Smooth muscle cell (in vitro differentiated cells): Measurements from ENCODE around the gene LRMDA. TPM values are rescaled to one million over a fixed set of nuclear protein-coding genes. Genes with fewer than 3 reads are reported as not detected.

Experiments
- DNase-seq: peaks from one replicate; lab custom pipeline; 2025; ENCODE audit not compliant: unreplicated experiment; lab: John Stamatoyannopoulos, UW
- H2AFZ ChIP-seq: fragments of 200-600 bp; sonication (generic); 2 replicates; pipeline ENCODE4 v1.6.0; 2016; ENCODE audit warnings: antibody characterized with exemption, low read depth, mild to moderate bottlenecking
- H3F3A ChIP-seq: fragments of 200-600 bp; sonication (generic); 2 replicates; pipeline ENCODE4 v1.6.0; 2017; ENCODE audit warnings: antibody characterized with exemption, low read depth
- H3K27ac ChIP-seq: fragments of 200-600 bp; sonication (generic); 2 replicates; pipeline ENCODE4 v1.5.1; 2016; ENCODE audit warnings: low read depth, mild to moderate bottlenecking
- H3K27me3 ChIP-seq: fragments of 200-600 bp; sonication (generic); 2 replicates; pipeline ENCODE4 v1.6.1; 2016; ENCODE audit warnings: low read depth, mild to moderate bottlenecking
- H3K36me3 ChIP-seq: fragments of 200-600 bp; sonication (generic); 2 replicates; pipeline ENCODE4 v1.5.1; 2016; ENCODE audit warnings: low read depth
- H3K4me1 ChIP-seq: fragments of 200-600 bp; sonication (generic); 2 replicates; pipeline ENCODE4 v1.5.1; 2016; ENCODE audit warnings: low read depth
- H3K4me2 ChIP-seq: fragments of 200-600 bp; sonication (generic); 2 replicates; pipeline ENCODE4 v1.6.0; 2016; ENCODE audit warnings: mild to moderate bottlenecking
- H3K4me3 ChIP-seq: fragments of 200-600 bp; sonication (generic); 2 replicates; pipeline ENCODE4 v1.5.1; 2016; ENCODE audit warnings: mild to moderate bottlenecking
- H3K79me2 ChIP-seq: fragments of 200-600 bp; sonication (generic); 2 replicates; pipeline ENCODE4 v1.6.0; 2016; ENCODE audit warnings: low read depth, mild to moderate bottlenecking
- H3K9ac ChIP-seq: fragments of 200-600 bp; sonication (generic); 2 replicates; pipeline ENCODE4 v1.6.0; 2016; ENCODE audit warnings: low read depth
- H3K9me3 ChIP-seq: fragments of 200-600 bp; sonication (generic); replicated peaks from 2 replicates; pipeline ENCODE4 v1.5.1; 2016; ENCODE audit warnings: low read depth
- H4K20me1 ChIP-seq: fragments of 200-600 bp; sonication (generic); 2 replicates; pipeline ENCODE4 v1.6.0; 2016; ENCODE audit warnings: low read depth
- WGBS: methylation state at CpG from one replicate; pipeline ENCODE4 v1.1.7; 2016; ENCODE audit warnings: low lambda C conversion rate; 5-methylcytosine and 5-hydroxymethylcytosine counted together
- polyA plus RNA-seq: library from polyadenylated mRNA; unstranded; fragments of >200 nt; fragmentation: Nextera tagmentation; extraction: Ambion mirVana; gene quantifications from 2 replicates; pipeline ENCODE4 v1.2.1, GENCODE V29; 2016
- total RNA-seq: library from RNA; depleted of rRNA; stranded (reverse); fragments of >200 nt; gene quantifications from 2 replicates; pipeline ENCODE4 v1.2.3, GENCODE V29; 2014
- TF ChIP-seq, protein P1 (sequence below): fragments of 200-600 bp; sonication (generic); IDR thresholded peaks from 2 replicates; pipeline ENCODE4 v1.5.1; 2017; ENCODE audit warnings: borderline replicate concordance, mild to moderate bottlenecking, antibody characterized with exemption; ENCODE audit not compliant: insufficient read depth, poor library complexity, severe bottlenecking

Gene LRMDA
- total and polyA plus RNA-seq, 2 experiments from 2014 or later: 1.5 to 1.6 TPM

- 94% methylated on average over 3 of the region's 3 CpGs for WGBS
- Histone ChIP-seq H3K27ac (no peak overlapping the region), H3K36me3 (no peaks in the 10 kb centered on the region), H3K4me3 (no peak overlapping the region), H2AFZ (no peak overlapping the region), H3K9ac (no peak overlapping the region), H3K4me1 (no peaks in the 10 kb centered on the region), H3K4me2 (no peak overlapping the region), H3K27me3 (no peaks in the 10 kb centered on the region), H3F3A (no peaks in the 10 kb centered on the region), H4K20me1 (no peaks in the 10 kb centered on the region), H3K79me2 (no peaks in the 10 kb centered on the region), H3K9me3 (no peaks in the 10 kb centered on the region)
- no peak for DNase-seq
- TF ChIP-seq, protein P1, sequence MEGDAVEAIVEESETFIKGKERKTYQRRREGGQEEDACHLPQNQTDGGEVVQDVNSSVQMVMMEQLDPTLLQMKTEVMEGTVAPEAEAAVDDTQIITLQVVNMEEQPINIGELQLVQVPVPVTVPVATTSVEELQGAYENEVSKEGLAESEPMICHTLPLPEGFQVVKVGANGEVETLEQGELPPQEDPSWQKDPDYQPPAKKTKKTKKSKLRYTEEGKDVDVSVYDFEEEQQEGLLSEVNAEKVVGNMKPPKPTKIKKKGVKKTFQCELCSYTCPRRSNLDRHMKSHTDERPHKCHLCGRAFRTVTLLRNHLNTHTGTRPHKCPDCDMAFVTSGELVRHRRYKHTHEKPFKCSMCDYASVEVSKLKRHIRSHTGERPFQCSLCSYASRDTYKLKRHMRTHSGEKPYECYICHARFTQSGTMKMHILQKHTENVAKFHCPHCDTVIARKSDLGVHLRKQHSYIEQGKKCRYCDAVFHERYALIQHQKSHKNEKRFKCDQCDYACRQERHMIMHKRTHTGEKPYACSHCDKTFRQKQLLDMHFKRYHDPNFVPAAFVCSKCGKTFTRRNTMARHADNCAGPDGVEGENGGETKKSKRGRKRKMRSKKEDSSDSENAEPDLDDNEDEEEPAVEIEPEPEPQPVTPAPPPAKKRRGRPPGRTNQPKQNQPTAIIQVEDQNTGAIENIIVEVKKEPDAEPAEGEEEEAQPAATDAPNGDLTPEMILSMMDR: no peak
Observed at GRCh38 chr10:75806186-75806585, 374.8 kb downstream of the LRMDA start.

GRCh38 chr10:75807456-75807855 lies 376.0 kb downstream of the LRMDA start:
- Histone ChIP-seq H3K4me1 (no peaks in the 10 kb centered on the region), H3K4me2 (no peak overlapping the region), H2AFZ (no peak overlapping the region), H3K27ac (no peak overlapping the region), H3F3A (no peaks in the 10 kb centered on the region), H3K27me3 (no peaks in the 10 kb centered on the region), H3K9me3 (no peaks in the 10 kb centered on the region), H3K79me2 (no peaks in the 10 kb centered on the region), H3K4me3 (no peak overlapping the region), H3K9ac (no peak overlapping the region), H4K20me1 (no peaks in the 10 kb centered on the region), H3K36me3 (no peaks in the 10 kb centered on the region)
- TF ChIP-seq, protein P1: no peak
- no peak for DNase-seq
- 89% methylated on average over 5 of the region's 5 CpGs for whole genome bisulfite sequencing

- Histone ChIP-seq H3K9ac (no peak overlapping the region), H4K20me1 (no peaks in the 10 kb centered on the region), H3K4me1 (no peaks in the 10 kb centered on the region), H3K27ac (no peak overlapping the region), H3K27me3 (no peaks in the 10 kb centered on the region), H3K4me2 (no peak overlapping the region), H3K36me3 (no peaks in the 10 kb centered on the region), H3K9me3 (no peaks in the 10 kb centered on the region), H2AFZ (no peak overlapping the region), H3K4me3 (no peak overlapping the region), H3F3A (no peaks in the 10 kb centered on the region), H3K79me2 (no peaks in the 10 kb centered on the region)
- TF ChIP-seq, protein P1: no peak
- 98% methylated on average over 3 of the region's 3 CpGs for WGBS
- no peak for DNase-seq
Observed at GRCh38 chr10:75809003-75809402, 377.6 kb downstream of the LRMDA start.

- no peaks in the 10 kb centered on the region for H3K9me3 ChIP-seq
- H3K9ac ChIP-seq: no peak overlapping the region
- H2AFZ ChIP-seq: no peak overlapping the region
- H3K27ac ChIP-seq: no peak overlapping the region
- H3F3A ChIP-seq: no peaks in the 10 kb centered on the region
- no peak overlapping the region for H3K4me3 ChIP-seq
- no peak overlapping the region for H3K4me2 ChIP-seq
- no peaks in the 10 kb centered on the region for H3K79me2 ChIP-seq
- TF ChIP-seq, protein P1: no peak
- no peaks in the 10 kb centered on the region for H3K27me3 ChIP-seq
- no peaks in the 10 kb centered on the region for H3K36me3 ChIP-seq
- H4K20me1 ChIP-seq: no peaks in the 10 kb centered on the region
- DNase-seq: no peak
- no peaks in the 10 kb centered on the region for H3K4me1 ChIP-seq
Observed at GRCh38 chr10:75814014-75814413, 382.6 kb downstream of the LRMDA start.
